Measurements from ENCODE around the gene CC2D2A. TPM values are rescaled to one million over a fixed set of nuclear protein-coding genes. Genes with fewer than 3 reads are reported as not detected.
"Not testable (repeated sequence)": the region's sequence is repeated elsewhere in the genome, so short reads cannot be mapped to it uniquely, and the experiment has no call there.

Gene CC2D2A
- total RNA-seq, 1 donor from 2014 or later = 21.6 TPM

- DNase-seq (ENCODE audit: low spot score) = no peak
These were observed 88.3 kb downstream of the CC2D2A start for GRCh38 chr4:15557786-15558550.

- no peak for DNase-seq (ENCODE audit: low spot score)
These were observed 88.9 kb downstream of the CC2D2A start for GRCh38 chr4:15558561-15558960.

GRCh38 chr4:15562114-15562513, 92.4 kb downstream of the CC2D2A start:
- no peak for DNase-seq (ENCODE audit: low spot score)

- no peak for DNase-seq (ENCODE audit: low spot score)
These were observed 92.9 kb downstream of the CC2D2A start for GRCh38 chr4:15562623-15563022.

- no peak for DNase-seq (ENCODE audit: low spot score)
These were observed 94.2 kb downstream of the CC2D2A start for GRCh38 chr4:15563871-15564270.

GRCh38 chr4:15568821-15569220, 99.1 kb downstream of the CC2D2A start:
- DNase-seq (ENCODE audit: low spot score) = no peak

GRCh38 chr4:15569746-15570145, 100.1 kb downstream of the CC2D2A start:
- no peak for DNase-seq (ENCODE audit: low spot score)

- no peak for DNase-seq (ENCODE audit: low spot score)
These were observed 106.3 kb downstream of the CC2D2A start for GRCh38 chr4:15575966-15576365.

GRCh38 chr4:15577508-15577907, 107.8 kb downstream of the CC2D2A start:
- no peak for DNase-seq (ENCODE audit: low spot score)

GRCh38 chr4:15584785-15585184, 115.1 kb downstream of the CC2D2A start:
- no peak for DNase-seq (ENCODE audit: low spot score)

GRCh38 chr4:15585331-15585730, 115.6 kb downstream of the CC2D2A start:
- no peak for DNase-seq (ENCODE audit: low spot score)

- DNase-seq (ENCODE audit: low spot score) = no peak
These were observed 116.4 kb downstream of the CC2D2A start for GRCh38 chr4:15586066-15586465.

- DNase-seq (ENCODE audit: low spot score) = no peak
These were observed 118.0 kb downstream of the CC2D2A start for GRCh38 chr4:15587649-15588048.

GRCh38 chr4:15592799-15593198, 123.1 kb downstream of the CC2D2A start:
- no peak for DNase-seq (ENCODE audit: low spot score)

- DNase-seq (ENCODE audit: low spot score) = no peak
These were observed 129.0 kb downstream of the CC2D2A start for GRCh38 chr4:15598644-15599043.

- DNase-seq (ENCODE audit: low spot score) = no peak
These were observed 130.5 kb downstream of the CC2D2A start for GRCh38 chr4:15600176-15600575.

- no peak for DNase-seq (ENCODE audit: low spot score)
These were observed 132.2 kb downstream of the CC2D2A start for GRCh38 chr4:15601862-15602261.

GRCh38 chr4:15605537-15605936, 135.9 kb downstream of the CC2D2A start:
- no peak for DNase-seq (ENCODE audit: low spot score)

GRCh38 chr4:15610855-15611254, 141.2 kb downstream of the CC2D2A start:
- DNase-seq (ENCODE audit: low spot score) = no peak

GRCh38 chr4:15612136-15612535, 142.5 kb downstream of the CC2D2A start:
- no peak for DNase-seq (ENCODE audit: low spot score)

- DNase-seq (ENCODE audit: low spot score) = not testable (repeated sequence)
These were observed 145.2 kb downstream of the CC2D2A start for GRCh38 chr4:15614891-15615290.

- DNase-seq (ENCODE audit: low spot score) = not testable (repeated sequence)
These were observed 147.7 kb downstream of the CC2D2A start for GRCh38 chr4:15617407-15617806.

- no peak for DNase-seq (ENCODE audit: low spot score)
These were observed 167.1 kb downstream of the CC2D2A start for GRCh38 chr4:15636818-15637217.

GRCh38 chr4:15638418-15638817, 168.7 kb downstream of the CC2D2A start:
- DNase-seq (ENCODE audit: low spot score) = no peak

Measured in ureter (tissue), 1 donor.